ENCODE data around the gene ZFP62.
"Not testable (repeated sequence)": the region's sequence is repeated elsewhere in the genome, so short reads cannot be mapped to it uniquely, and the experiment has no call there.

ZFP62 gene

GRCh38 chr5:180901319-180902009 is 40.4 kb upstream of the ZFP62 start:
- Histone ChIP-seq H3K9me3 (ENCODE audit: insufficient read depth, low read length) (no peaks in the 10 kb centered on the region), H4K20me1 (ENCODE audit: low read depth, low read length) (no peaks in the 10 kb centered on the region), H3K4me3 (ENCODE audit: insufficient read depth, low read length, poor library complexity, severe bottlenecking) (no peak overlapping the region), H3K36me3 (ENCODE audit: low read length) (no peaks in the 10 kb centered on the region), H2AFZ (ENCODE audit: low read depth, low read length, severe bottlenecking) (no peak overlapping the region), H3K9ac (ENCODE audit: low read length) (no peak overlapping the region), H3F3A (ENCODE audit: insufficient read depth) (no peaks in the 10 kb centered on the region), H3K27me3 (ENCODE audit: low read length) (no peaks in the 10 kb centered on the region), H3K9me2 (replicated peaks; ENCODE audit: insufficient read depth, low read length) (no peaks in the 10 kb centered on the region), H3K27ac (ENCODE audit: low read depth, low read length) (no peak overlapping the region), H3K79me2 (ENCODE audit: insufficient read depth, low read length) (no peaks in the 10 kb centered on the region), H3K4me2 (ENCODE audit: low read depth, low read length, poor library complexity, severe bottlenecking) (no peak overlapping the region)
- TF ChIP-seq EZH2phosphoT487 (conservative IDR thresholded peaks at IDR 0.05; ENCODE audit: low read length) (no peak), CTCF (IDR thresholded peaks at IDR 0.05; ENCODE audit: insufficient read depth, low read length, poor library complexity, severe bottlenecking) (no peak)

- Histone ChIP-seq H4K20me1 (ENCODE audit: low read depth, low read length) (no peaks in the 10 kb centered on the region), H3K9ac (ENCODE audit: low read length) (no peak overlapping the region), H3K27ac (ENCODE audit: low read depth, low read length) (no peak overlapping the region), H3K79me2 (ENCODE audit: insufficient read depth, low read length) (no peaks in the 10 kb centered on the region), H3F3A (ENCODE audit: insufficient read depth) (no peaks in the 10 kb centered on the region), H3K4me2 (ENCODE audit: low read depth, low read length, poor library complexity, severe bottlenecking) (no peak overlapping the region), H3K36me3 (ENCODE audit: low read length) (no peaks in the 10 kb centered on the region), H2AFZ (ENCODE audit: low read depth, low read length, severe bottlenecking) (no peak overlapping the region), H3K27me3 (ENCODE audit: low read length) (no peaks in the 10 kb centered on the region), H3K9me2 (replicated peaks; ENCODE audit: insufficient read depth, low read length) (no peaks in the 10 kb centered on the region), H3K4me3 (ENCODE audit: insufficient read depth, low read length, poor library complexity, severe bottlenecking) (no peak overlapping the region), H3K9me3 (ENCODE audit: insufficient read depth, low read length) (no peaks in the 10 kb centered on the region)
- TF ChIP-seq CTCF (IDR thresholded peaks at IDR 0.05; ENCODE audit: insufficient read depth, low read length, poor library complexity, severe bottlenecking) (no peak), EZH2phosphoT487 (conservative IDR thresholded peaks at IDR 0.05; ENCODE audit: low read length) (no peak)
These were observed 39.1 kb upstream of the ZFP62 start for GRCh38 chr5:180900178-180900577.

- no peaks in the 10 kb centered on the region for H3K79me2 ChIP-seq (ENCODE audit: insufficient read depth, low read length)
- H3K27me3 ChIP-seq (ENCODE audit: low read length): no peaks in the 10 kb centered on the region
- no peaks in the 10 kb centered on the region for H3K36me3 ChIP-seq (ENCODE audit: low read length)
- H3K4me2 ChIP-seq (ENCODE audit: low read depth, low read length, poor library complexity, severe bottlenecking): no peak within 1 kb of the TSS
- H4K20me1 ChIP-seq (ENCODE audit: low read depth, low read length): no peaks in the 10 kb centered on the region
- no peaks in the 10 kb centered on the region for H3K9me2 ChIP-seq (replicated peaks; ENCODE audit: insufficient read depth, low read length)
- H3K9me3 ChIP-seq (ENCODE audit: insufficient read depth, low read length): no peaks in the 10 kb centered on the region
- H2AFZ ChIP-seq (ENCODE audit: low read depth, low read length, severe bottlenecking): no peak within 1 kb of the TSS
- no peak for TF ChIP-seq CTCF (IDR thresholded peaks at IDR 0.05; ENCODE audit: insufficient read depth, low read length, poor library complexity, severe bottlenecking)
- no peak for TF ChIP-seq EZH2phosphoT487 (conservative IDR thresholded peaks at IDR 0.05; ENCODE audit: low read length)
- no peak within 1 kb of the TSS for H3K4me3 ChIP-seq (ENCODE audit: insufficient read depth, low read length, poor library complexity, severe bottlenecking)
- no peak within 1 kb of the TSS for H3K9ac ChIP-seq (ENCODE audit: low read length)
- H3F3A ChIP-seq (ENCODE audit: insufficient read depth): no peaks in the 10 kb centered on the region
- H3K27ac ChIP-seq (ENCODE audit: low read depth, low read length): no peak within 1 kb of the TSS
These were observed 37.7 kb upstream of the ZFP62 start, which contains the start of gene BTNL8 for GRCh38 chr5:180898621-180899246. Gene BTNL8 (plus strand): TSS chr5:180899159. CDS start chr5:180899311, 152 bp downstream.

DNA sequence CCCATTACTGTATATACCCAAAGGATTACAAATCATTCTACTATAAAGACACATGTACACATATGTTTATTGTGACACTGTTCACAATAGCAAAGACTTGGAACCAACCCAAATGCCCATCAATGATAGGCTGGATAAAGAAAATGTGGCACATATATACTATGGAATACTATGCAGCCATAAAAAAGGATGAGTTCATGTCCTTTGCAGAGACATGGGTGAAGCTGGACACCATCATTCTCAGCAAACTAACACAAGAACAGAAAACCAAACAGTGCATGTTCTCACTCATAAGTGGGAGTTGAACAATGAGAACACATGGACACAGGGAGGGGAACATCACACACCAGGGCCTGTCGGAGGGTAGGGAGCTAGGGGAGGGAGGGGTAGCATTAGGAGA is 34.3 kb upstream of the ZFP62 start:
- not testable (repeated sequence) for H3K4me3 ChIP-seq (ENCODE audit: insufficient read depth, low read length, poor library complexity, severe bottlenecking)

More for the DNA sequence above, 34.3 kb upstream of the ZFP62 start:
- H3K9me2 ChIP-seq (replicated peaks; ENCODE audit: insufficient read depth, low read length); H3K36me3 ChIP-seq (ENCODE audit: low read length); H3K79me2 ChIP-seq (ENCODE audit: insufficient read depth, low read length); H3K9me3 ChIP-seq (ENCODE audit: insufficient read depth, low read length); H4K20me1 ChIP-seq (ENCODE audit: low read depth, low read length); H3K27ac ChIP-seq (ENCODE audit: low read depth, low read length); H3K4me2 ChIP-seq (ENCODE audit: low read depth, low read length, poor library complexity, severe bottlenecking); H2AFZ ChIP-seq (ENCODE audit: low read depth, low read length, severe bottlenecking); H3K9ac ChIP-seq (ENCODE audit: low read length); H3F3A ChIP-seq (ENCODE audit: insufficient read depth); H3K27me3 ChIP-seq (ENCODE audit: low read length): not testable (repeated sequence)
